Gastrocnemius medialis (tissue), 4 donors: Measurements from ENCODE around the gene KIF5A.

Experiments
- CTCF ChIP-seq, 5 experiments: fragments of 450-650 bp in 3 of 5; fragments of 200-600 bp in 2 of 5; sonication (generic) in 2 of 5; IDR thresholded peaks in 4 of 5; conservative IDR thresholded peaks in 1 of 5; 1 replicate in 4 of 5; 2 replicates in 1 of 5; pipeline ENCODE4 v1.5.1; 2016 to 2019; ENCODE audit warnings: antibody characterized with exemption in 5 of 5, mild to moderate bottlenecking in 3 of 5, moderate library complexity in 3 of 5
- POLR2A ChIP-seq, 2 donors: fragments of 450-650 bp; IDR thresholded peaks; one replicate each; pipeline ENCODE4 v1.6.1; 2017; ENCODE audit warnings: antibody characterized with exemption in 2 of 2, mild to moderate bottlenecking in 2 of 2, moderate library complexity in 2 of 2

GRCh38 chr12:57632073-57632957 lies 82.5 kb downstream of the KIF5A start:
- TF ChIP-seq CTCF (IDR thresholded peaks at IDR 0.05 in 4 of 5, conservative IDR thresholded peaks at IDR 0.05 in 1 of 5) (no peak), POLR2A (IDR thresholded peaks at IDR 0.05) (no peak)
